Left renal cortex interstitium (tissue), 4 donors: Measurements from ENCODE around the gene ALG12. TPM values are rescaled to one million over a fixed set of nuclear protein-coding genes. Genes with fewer than 3 reads are reported as not detected.

Experiments
- DNase-seq, 4 donors: peaks; one replicate each; pipeline ENCODE4 v3.0.0-alpha.2; 2013; ENCODE audit warnings: low read depth in 4 of 4, low spot score in 2 of 4, missing footprints in 1 of 4
- polyA plus RNA-seq, 4 donors: library from polyadenylated mRNA; unstranded; fragments of 120-200 nt; gene quantifications; one replicate each; pipeline ENCODE4 v1.2.1, GENCODE V29; 2013; ENCODE audit not compliant: insufficient read length in 4 of 4

Gene ALG12
- polyA plus RNA-seq, 4 donors = 23.0 to 43.3 (median 37.2) TPM

DNA sequence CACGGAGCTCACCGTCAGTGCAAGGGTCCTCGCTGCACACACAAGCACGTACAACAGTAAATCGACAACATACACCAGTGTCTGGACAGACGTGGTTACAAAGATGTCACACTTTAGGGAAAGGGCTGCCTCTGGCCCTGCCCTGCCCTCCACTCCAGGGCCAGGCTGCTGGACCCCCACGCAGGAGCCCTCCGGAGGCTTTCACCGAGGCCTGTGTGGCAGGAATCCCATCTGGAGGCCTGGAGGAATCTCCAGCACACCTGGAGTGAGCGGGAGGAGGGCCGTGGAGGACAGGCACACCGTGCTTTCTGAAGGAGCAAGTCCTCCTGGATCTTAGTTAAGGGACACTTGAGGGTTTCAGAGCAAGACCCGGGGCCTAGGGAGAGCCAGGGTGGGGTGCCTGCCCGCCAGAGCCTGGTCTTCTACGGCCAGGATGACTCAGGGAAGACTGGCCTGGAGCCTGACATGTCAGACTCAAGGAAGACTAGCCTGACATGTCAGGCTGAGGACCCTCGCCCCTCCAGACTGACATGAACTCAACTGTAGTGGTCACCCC is 40.2 kb upstream of the ALG12 start:
- DNase-seq = no peak

DNA sequence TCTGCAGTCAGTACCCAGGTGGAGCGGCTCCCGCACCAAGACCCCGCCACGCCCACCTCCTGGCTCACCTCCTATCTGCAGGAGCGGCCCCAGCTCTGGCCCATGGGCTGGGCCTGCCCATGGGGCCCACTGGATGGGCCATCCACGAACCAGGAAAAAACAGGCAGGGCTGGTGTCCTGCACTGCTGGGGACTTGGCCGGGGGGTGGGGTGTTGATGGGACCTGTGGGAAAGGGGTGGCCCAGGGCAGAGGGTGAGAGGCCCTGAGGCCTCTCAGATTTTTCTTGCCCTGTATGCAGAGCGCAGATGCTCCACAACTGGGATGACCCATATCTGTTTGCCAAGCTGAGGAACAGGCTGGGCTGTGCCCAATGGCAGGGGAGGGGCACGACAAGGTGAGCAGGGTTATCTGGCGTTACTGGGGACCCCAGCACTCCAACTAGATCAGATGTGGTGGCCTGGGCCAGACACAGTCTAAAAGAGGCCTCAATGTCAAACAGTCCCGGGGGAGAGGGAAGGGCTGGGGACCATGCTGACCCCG is 39.7 kb upstream of the ALG12 start:
- no peak for DNase-seq

DNA sequence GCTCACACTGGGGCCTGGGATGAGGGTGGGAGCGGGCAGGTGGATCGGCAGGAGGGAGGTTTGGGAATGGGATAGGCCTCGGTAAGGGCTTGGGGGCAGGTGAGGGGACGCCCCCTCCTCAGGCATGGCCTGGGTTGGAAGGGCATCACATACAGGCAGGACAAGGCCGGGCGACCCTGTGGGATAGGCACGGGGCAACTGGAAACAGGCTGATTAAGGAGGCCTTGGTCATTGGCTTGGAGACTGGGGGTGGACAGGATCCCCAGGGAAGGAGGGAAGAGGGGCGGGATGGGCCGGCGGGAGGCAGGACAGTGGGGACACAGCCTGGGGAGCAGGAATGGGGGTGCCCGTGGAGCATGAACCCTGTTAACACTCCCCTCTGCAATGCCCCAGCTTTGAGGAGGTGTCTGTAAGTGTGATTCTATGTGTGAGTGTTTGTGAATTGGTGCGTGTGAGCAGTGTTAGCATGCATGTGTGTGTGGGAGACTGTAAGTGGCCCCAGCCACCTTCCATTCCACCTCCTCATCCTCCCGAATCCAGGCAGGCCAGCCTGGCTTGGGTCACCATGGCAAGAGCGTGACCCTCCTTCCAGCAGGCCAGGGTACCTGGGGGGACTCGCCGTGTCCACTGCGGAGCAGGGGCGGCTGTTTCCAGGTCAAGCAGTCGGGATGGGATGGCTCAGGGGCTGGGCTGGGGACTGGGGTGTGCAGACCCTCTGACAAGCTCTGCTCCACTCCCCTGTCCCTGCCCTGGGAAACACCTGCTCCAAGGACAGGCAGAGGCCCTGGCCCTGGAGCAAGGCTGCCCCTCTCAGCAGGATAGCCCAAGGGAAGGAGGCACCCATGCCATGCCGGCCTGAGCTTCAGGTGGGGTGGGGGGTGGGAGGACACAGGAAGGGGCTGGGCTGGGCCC is 38.9 kb upstream of the ALG12 start:
- DNase-seq = no peak

DNA sequence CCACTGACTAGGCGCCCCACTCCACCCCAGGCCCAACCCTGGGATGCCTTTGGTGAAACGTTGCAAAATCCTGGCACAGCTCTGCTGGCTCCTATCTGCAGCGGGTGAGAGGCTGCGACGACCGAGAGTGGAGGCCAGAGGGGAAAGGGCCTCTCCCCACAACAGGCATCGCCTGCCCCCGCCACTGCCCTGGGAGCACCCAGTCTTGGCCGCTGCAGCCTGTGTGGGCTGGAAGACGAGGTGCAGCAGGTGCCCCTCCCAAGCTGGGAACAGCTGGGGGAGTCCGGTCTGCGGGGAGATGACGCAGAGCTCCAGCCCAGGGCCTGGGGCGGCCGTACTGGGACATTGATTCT is 38.2 kb upstream of the ALG12 start:
- no peak for DNase-seq

DNA sequence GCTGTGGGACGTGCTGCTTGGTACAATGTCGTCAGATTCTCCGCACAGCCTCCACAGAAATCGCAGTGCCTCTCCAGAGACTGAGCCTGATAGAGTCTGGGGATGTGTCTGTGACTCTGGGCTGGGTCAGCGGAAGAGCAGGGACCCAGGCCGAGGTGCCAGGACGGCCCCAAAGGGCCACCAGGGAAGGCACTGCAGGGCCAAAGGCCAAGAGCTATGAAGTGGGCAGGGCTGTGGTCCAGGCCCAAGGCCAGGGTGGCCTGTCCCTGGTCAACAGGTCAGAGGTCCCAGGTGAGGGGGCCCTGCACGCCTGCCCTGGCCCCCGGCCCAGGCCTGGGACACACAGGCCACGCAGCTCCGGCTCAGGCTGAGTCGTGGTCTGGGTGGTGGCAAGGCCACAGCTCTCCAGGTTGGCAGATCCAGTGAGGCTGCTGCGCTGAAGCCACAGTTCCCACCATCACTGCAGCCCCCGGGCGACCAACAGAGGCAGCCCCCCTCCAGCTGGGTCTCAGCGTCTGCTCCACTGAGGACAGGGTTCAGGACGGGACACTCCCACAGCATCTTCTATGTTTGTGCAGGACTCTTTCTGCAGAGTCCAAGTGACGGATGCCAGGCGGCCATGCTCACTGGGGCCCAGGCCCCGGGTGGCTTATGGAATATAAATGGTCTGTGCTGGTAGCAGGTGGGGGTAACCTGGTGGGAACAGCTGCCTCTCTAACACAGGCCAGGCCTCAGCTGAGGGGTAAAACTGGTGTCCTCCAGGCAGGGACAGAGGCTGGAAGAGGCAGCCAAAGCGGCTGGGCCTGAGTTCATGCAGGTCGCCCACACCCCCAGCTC is 37.6 kb upstream of the ALG12 start:
- no peak for DNase-seq

DNA sequence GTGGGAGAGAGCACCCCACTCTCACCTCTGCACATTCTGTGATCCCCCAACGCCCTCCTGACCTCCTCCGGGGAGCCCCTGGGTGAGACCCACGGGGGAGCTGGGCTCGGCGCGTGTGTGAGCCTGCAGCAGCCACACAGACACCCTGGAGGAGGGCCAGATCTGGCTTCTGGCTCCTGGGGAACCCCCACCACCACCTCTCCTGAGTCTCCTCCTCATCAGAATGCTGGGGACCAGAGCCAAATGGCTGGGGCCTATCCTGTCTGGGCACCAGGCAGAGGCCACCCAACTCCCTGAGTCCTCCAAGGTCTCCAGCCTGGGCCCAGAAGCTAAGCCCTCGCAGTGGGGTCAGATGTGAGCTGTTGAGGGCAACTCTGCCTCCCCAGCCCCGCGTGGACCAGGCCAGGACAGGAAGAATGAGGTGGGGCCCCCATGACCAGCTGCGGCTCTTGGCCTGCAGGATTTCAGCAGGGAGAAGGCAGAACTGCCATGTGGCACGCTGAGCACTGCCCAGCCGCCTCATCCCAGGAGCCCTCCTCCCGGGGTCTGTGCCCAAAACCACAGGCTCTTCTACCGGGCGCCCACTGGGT is 36.8 kb upstream of the ALG12 start:
- no peak for DNase-seq

DNA sequence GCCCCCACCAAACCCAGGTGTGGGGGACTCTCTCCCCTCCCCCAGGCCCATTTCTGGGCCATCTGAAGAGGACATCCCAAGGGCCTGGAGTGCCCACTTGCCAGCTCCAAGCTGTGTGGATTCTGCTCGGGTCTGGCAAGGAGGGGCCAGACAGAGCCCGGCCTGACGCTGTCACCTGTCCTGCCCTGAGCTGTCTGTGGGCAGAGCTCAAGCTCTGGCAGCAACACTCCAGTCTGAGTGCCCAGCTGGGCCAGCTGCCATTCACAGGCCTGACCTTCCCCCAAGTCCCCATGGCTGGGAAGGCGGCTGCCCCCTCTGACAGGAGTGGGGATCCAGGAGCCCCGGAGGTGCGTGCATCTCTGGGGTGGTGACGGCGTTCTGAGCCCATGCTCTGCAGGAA is 36.1 kb upstream of the ALG12 start:
- no peak for DNase-seq

DNA sequence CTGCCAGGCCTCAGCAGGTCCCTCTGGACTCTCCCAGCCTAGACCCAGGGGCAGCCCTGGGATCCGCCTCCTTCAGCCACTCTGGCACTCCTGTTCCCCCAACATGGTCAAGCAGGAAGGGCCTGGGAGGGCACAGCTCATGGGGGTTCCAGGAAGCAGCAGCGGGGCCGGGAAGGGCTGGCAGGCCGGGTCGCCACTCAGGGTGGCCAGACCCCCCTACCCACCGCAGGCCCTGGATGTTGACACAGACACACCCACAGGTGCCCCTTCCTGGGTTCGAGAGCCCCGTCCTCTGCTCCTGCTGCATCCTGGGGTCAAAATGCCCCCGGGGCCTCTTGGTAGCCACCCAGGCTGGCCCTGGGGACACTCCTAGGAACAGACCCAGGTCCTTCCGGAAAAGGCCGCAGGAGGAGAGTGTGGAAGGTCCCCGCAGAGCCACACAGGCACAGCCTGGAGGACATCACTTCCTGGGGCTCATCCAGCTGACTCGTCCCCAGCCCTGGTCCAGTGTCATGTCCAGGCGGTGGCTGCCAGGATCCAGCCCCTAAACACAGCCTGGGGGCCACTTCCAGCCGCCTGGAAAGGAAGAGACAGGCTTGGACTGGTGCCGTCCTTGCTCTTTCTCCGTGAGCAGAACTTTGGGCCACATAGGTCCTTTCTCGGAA is 35.6 kb upstream of the ALG12 start:
- DNase-seq = no peak

DNA sequence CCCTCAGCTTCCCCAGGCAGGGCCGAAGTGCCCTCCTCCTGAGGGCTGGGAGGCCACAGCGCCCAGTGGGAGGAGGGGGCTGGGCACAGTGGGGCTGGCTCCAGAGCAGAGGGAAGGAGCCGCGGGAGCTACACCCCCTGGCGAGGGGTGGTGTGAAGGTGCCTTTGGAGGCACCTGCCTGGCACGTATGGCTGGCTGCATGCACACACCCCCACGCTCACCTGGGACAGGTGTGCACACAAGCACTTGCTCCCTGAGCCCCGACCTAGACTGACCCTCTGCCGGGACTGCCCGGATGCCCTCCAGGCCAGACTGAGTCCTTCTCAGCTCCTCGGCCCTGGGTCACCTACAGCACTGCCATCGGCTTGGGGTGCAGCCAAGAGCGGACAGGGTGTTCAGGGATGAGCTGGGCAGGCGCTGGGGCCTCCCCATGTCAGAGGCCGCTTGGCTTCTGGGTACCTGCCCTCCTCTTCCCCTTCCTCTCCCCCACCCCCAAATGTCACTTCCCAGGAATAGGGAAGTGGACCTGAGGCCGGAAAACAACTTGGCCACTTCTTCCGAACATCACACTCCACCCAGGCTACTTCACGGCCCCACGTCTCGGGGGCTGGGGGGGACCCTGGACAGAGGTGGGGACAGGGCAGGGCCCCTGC is 34.9 kb upstream of the ALG12 start:
- no peak for DNase-seq

DNA sequence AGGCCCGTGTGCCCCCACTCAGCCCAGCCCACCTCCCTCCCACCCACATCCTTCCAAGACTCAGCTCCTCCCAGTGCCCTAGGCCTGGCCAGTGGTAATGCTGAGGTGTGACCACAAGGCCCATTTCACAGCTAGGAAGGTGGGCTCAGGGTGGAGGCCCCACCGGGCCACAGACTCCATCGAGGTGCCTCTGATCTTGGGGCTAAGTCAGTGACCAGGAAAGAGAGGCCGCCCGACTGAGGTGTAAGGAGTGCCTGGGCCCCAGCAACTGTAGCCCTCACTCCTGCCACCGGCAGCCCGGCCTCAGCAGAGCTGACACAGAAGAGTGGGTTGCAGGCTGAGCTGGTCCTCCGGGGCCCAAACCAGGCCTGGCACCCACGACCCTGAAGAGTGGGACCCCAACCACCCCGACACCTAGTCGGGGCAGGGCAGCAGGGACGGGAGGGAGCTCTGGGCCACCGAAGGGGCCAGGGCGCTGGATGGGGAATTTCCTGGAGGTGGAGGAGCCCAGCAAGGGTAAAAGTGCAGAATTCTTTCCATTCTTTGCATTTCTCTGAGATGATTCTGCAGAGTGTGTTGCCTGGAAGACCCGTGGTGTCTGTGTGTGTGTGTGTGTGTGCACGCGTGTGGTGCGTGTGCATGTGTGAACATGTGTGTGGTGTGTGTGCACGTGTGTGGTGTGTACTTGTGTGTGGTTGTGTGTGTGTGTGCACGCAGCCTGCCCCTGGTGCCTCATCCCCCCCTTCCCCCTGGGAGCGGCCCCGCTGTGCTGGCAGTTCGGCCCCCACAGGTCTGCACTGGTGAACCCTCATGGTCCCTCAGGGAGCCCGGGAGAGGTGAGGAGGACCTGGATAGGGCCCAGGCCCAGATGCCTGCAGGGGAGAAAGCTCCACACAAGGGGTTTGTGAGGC is 34.0 kb upstream of the ALG12 start:
- no peak for DNase-seq

DNA sequence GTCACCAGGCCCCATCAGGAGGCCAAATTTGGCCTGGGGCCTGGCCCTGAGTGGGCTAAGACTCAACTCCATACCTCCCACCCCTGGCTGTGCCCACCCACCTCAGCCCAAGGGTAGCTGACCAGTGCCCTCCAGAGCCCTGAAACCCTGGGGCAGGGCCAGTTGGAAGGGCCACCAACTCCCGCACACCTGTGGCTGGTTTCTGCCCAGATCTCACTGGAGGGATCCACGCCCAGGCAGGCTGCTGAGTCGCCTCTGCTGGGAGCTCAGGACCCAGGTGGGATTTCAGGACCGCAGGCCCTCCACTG is 33.4 kb upstream of the ALG12 start:
- no peak for DNase-seq

DNA sequence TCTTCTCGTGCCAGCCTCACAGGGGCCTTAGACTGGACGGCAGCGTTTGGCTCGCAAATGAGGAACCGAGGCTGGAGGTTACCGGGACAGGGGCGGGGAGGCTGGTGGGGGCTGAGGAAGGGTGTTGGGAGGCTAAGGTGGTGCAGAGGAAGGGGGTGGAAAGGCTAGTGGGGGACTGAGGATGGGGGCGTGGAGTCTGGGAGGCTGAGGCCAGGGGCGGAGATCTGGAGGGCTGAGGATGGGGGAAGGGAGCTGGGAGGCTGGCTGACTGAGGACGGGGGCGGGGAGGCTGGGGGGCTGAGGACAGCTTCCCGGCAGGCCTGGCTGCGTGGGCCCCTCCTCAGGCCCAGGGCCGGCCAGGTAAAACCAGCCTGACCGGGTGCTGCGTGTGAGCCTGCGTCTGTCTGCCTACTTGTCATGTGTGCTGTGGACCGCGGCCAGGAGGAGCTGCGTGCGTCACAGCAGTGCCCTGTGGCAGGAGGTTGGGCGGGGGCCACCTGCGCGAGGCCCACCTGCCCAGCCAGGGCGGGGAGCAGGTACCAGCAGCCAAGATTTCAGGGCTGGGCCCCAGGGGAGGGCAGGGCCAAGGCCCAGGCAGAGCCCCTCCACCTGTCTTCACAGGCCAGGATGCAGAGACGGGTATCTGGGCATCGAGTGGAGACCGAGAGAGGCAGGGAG is 32.9 kb upstream of the ALG12 start:
- peak in 1 of 4 donors; percentile 71 for DNase-seq

DNA sequence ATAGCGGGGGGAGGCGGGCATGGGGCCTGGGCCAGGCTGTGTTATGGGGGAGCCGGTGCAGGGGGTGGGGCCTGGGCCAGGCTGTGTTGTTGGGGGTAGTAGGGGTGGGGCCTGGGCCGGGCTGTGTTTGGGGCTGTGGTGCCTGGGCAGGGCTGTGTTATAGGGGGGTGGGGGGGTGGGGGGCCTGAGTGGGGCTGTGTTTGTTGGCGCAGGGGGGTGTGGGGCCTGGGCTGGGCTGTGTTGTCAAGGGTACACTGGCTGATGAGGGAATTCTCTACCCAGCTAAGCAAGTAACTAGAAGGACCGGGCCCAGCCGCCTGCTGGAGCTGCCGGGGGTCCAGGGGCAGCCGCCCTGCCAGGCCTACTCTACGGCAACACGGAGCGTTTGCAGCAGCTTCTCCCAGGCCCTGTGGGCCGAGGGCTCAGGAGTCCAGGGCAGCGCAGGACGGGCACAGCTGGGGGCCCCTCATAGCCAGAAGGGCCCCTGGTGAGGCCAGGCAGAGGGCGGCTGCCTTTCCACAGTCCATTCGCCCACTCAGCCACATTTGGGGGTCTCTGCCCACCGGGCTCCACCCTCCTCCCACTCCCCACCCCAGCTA is 32.3 kb upstream of the ALG12 start:
- DNase-seq = no peak

DNA sequence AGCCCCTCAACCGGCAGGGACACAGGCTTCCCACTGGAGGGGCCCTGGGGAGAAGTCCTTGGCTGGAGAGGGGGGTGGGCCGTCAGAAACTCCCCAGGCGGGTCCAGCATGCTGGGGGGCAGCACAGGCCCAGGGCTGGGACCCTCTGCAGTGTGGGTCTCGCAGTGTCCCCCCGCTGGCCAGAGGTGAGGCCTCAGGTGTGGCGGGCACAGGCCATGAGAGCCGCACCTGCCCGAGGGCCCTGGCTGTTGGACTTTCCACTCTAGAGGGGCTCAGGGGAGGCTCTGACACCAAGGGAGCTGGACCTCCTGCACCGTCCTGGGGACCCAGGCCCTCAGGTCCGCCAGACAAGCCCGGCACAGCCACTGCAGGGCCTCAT is 31.7 kb upstream of the ALG12 start:
- DNase-seq = no peak

DNA sequence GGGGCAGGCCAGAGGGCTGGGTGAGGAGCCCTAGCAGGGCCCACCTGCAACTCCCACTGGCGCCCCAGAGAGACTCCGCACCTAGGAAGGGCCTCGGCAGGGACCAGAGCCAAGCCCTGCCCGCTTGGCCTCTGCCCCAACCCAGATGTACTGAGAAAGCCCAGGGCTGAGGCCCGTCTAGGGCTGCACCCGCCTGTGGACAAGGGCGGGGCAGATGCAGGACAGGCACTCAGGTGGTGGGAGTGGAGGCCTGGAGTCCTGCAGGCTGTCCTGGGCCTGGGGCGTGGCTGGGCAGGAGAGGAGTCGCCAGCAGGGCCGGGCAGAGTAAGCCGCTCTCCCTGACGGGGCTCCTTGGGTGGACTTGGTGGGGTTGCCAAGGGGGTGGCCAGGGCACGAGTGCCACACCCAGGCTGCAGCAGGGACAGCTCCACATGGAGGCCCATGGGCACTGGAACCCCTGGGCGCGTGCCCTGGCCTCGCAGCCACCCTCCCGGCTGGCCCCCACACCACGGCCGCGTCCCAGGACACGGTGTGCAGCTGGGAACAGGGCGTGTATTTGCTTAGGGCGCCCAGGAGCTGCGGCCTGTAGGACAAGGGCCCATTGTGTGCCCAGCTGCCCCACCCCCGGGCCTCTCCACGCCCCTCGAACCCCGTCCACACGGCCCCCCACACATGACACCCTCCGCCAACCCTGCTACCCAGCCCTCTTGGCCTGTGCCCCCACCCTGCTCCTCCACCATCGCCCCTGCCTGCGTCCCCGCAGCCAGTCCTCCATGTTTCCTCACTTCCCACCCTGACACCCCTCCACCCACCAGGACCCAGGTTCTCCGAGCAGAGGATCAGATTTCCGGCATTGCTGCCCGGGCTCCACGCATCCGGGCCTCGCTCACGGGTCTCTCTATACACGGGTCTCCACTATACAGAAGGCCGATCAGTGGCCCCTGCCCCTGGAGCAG is 31.0 kb upstream of the ALG12 start:
- DNase-seq = no peak

DNA sequence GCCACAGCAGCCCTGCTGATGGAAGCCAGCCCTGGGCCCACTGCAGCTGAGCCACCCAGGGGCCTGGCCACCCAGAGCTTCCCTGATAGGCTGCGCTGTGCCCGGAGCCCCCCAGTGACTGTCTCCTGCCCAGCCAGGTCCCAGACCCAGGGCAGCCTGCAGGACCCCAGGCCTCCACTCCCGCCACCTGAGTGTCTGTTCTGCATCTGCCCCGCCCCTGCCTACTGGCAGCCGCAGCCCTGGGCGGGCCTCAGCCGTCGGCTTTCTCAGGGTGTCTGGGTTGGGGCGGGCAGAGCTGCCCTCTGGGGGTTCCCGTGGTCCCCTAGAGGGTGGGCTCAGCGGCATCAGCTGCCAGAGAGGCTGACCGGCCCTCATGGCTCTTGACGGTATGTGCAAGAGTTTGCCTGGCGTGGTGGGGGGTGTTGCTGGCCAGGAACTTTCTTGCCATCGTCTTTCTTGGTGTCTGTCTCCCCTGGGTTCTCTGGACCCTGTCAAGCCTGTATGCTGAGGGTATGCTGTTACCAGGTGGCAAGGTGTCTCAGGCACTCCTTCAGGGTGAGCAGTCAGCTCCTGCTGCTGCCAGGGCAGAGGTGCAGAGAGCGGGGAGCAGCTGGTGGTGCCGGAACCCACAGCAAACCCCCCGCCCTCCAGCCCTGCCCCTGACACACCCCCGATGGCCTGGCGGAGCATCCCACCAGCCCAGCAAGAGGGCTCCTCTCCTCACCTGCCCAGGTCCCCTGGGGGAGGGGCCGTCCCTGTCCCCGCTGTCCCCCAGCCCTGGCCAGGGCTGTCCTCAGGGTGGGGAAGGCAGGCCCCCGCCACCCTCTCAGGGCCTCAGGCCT is 30.1 kb upstream of the ALG12 start:
- DNase-seq = no peak
